Measurements from ENCODE around the gene C2orf76. TPM values are rescaled to one million over a fixed set of nuclear protein-coding genes. Genes with fewer than 3 reads are reported as not detected.

The C2orf76 gene
- total RNA-seq, 1 donor = 4.0 TPM

Other genes starting within 250 kb of the C2orf76 start
- not detected for gene C1QL2, start 208.1 kb downstream of the C2orf76 start, total RNA-seq
- gene STEAP3, start 143.0 kb downstream of the C2orf76 start, total RNA-seq = 13.5 TPM
- gene DBI, start 143 bp upstream of the C2orf76 start, total RNA-seq = 23.2 TPM
- not detected for gene TMEM37, start 65.0 kb upstream of the C2orf76 start, total RNA-seq
- gene SCTR, start 157.6 kb upstream of the C2orf76 start, total RNA-seq = not detected
- gene CFAP221, start 177.6 kb upstream of the C2orf76 start, total RNA-seq = not detected

Data from hematopoietic multipotent progenitor cell (in vitro differentiated cells).